K562 (cell line): ENCODE results near the gene STARD3NL.

Source experiments
- ATF2 ChIP-seq: sonication (generic); formaldehyde crosslinking; IDR thresholded peaks from 2 replicates; pipeline ENCODE4 v1.8.1; 2022; ENCODE audit warnings: missing genetic modification reagents
- CTCF ChIP-seq, 3 experiments: IDR thresholded peaks in 2 of 3; conservative IDR thresholded peaks in 1 of 3; 2 replicates each; pipeline ENCODE4 v1.5.1; 2011 to 2012; ENCODE audit warnings: low read length in 3 of 3, mild to moderate bottlenecking in 3 of 3, control low read depth in 2 of 3, improper control_type of control experiment in 1 of 3, inconsistent platforms in 1 of 3, low read depth in 1 of 3, mixed read lengths in 1 of 3, moderate library complexity in 1 of 3; ENCODE audit not compliant: insufficient read depth in 2 of 3
- ELK1 ChIP-seq: sonication (generic); formaldehyde crosslinking; IDR thresholded peaks from 2 replicates; pipeline ENCODE4 v1.8.1; 2022; ENCODE audit warnings: missing genetic modification reagents
- POLR2A ChIP-seq: fragments of 450-650 bp; conservative IDR thresholded peaks from 2 replicates; pipeline ENCODE4 v1.6.1; 2016
- POLR2AphosphoS5 ChIP-seq: IDR thresholded peaks from 2 replicates; pipeline ENCODE4 v1.6.1; 2011; ENCODE audit warnings: mild to moderate bottlenecking, low read depth, low read length, moderate library complexity; ENCODE audit not compliant: control insufficient read depth, insufficient read depth
- RFX5 ChIP-seq: IDR thresholded peaks from 2 replicates; pipeline ENCODE4 v1.6.1; 2011; ENCODE audit warnings: low read depth, mild to moderate bottlenecking, improper control_type of control experiment, low read length
- ZNF146 ChIP-seq: IDR thresholded peaks from one replicate; pipeline ENCODE4 v1.6.1; 2018; ENCODE audit warnings: missing compliant biosample characterization; ENCODE audit not compliant: unreplicated experiment
- ZNF217 ChIP-seq: sonication (generic); formaldehyde crosslinking; IDR thresholded peaks from 2 replicates; pipeline ENCODE4 v1.8.0; 2022; ENCODE audit warnings: mild to moderate bottlenecking, missing genetic modification reagents

- no peak for TF ChIP-seq ELK1 (CRISPR knock-in tag)
- TF ChIP-seq ATF2, result no peak
- no peak for TF ChIP-seq POLR2A
- no peak for TF ChIP-seq CTCF (IDR thresholded peaks at IDR 0.05 in 2 of 3, conservative IDR thresholded peaks at IDR 0.05 in 1 of 3; ENCODE audit: insufficient read depth in 2 of 3, low read depth in 1 of 3, low read length in 3 of 3)
- TF ChIP-seq POLR2AphosphoS5, result no peak
- no peak for TF ChIP-seq ZNF217 (CRISPR knock-in tag)
- TF ChIP-seq RFX5, result no peak
- TF ChIP-seq ZNF146, result no peak
Observed at GRCh38 chr7:38189231-38189938, 11.3 kb downstream of the STARD3NL start.
